PC-9 (cell line): ENCODE measurements around the gene TMEM171.

Experiments used
- CTCF ChIP-seq: fragments of 200-600 bp; sonication (generic); conservative IDR thresholded peaks from 2 replicates; pipeline ENCODE4 v1.6.1; 2017; ENCODE audit warnings: mixed run types, antibody characterized with exemption, mild to moderate bottlenecking, moderate library complexity
- EZH2 ChIP-seq: fragments of 200-600 bp; sonication (generic); IDR thresholded peaks from 2 replicates; pipeline ENCODE4 v1.8.0; 2017; ENCODE audit warnings: antibody characterized with exemption, low read depth

DNA sequence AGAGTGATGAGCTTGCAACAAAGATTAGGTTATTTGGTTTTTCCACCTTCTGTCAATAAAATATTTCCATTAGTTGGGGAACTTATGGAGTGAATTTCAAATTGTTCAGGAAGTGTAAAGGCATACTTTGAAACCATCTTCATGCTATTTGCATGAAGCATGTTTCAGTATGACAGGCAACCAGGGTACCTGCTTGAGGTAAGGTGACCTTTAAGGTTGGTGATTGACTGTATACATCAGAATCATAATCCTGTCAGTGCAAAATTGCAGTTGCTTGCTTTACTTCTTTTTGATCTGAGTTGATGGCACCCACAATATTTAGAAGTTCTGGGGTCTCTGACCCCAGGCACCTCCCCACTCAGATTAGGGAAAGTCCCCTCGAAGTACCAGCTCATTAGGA, 26.0 kb upstream of the TMEM171 start:
- TF ChIP-seq EZH2 (no peak), CTCF (no peak)
